ENCODE results near the gene CMTM1. TPM values are rescaled to one million over a fixed set of nuclear protein-coding genes. Genes with fewer than 3 reads are reported as not detected.
A peak's percentile ranks its signal among the peaks of the same experiment; 100 is the strongest.

The CMTM1 gene
- total and polyA plus RNA-seq, 2 donors (not counting 3 experiments of a cell fraction or from before 2014, with no cell fraction given) = 3.0 to 12.3 TPM

DNA sequence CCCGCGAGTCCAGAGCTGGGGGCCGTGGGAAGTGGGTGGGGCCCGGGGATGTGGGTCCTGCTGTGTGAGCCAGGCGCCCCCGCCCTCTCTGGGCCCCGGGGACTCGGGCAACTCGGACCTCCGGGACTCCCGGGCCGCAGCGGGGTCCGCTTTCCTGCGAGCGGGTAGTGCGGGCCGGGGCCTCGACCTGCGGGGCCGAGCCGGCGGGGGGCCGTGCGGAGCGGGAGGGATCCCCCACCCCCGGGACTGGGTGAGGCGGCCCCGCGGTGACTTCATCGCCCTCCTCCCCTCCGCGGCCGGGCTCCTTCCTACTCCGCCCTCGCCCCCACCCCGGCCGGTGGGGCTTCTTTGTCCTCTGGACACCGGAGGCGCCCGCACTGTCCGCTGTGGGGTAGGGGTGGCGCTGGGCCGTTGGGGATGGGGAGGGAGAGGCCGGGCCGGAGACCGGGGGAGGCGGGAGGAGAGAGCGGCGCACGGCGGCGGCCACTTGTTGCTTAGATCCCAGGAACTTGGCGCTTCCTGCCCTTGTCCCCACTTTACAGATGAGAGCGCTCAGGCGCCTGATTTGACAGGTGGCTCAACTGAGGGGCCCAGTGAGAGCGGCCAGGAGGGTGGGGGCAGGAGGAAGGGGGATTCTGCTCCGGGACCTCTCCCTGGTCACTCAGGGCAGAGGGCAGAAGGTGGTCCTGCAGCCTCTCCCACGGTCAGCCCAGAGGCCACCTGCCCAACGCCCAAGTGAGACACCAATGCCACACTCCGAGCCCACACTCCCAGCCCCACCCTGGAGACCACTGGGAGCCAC is 39.1 kb downstream of the CMTM1 start:
- Histone ChIP-seq H3K4me2 (ENCODE audit: insufficient read depth, low read length) (peak overlapping the region; percentile 57), H3K4me1 (ENCODE audit: control insufficient read depth, extremely low read depth, insufficient read depth, low read length) (peaks cover 17% of the 10 kb centered on the region), H3K9ac (replicated peaks; ENCODE audit: extremely low read depth, insufficient read depth, low read length) (peak overlapping the region; percentile 90), H3K36me3 (ENCODE audit: control insufficient read depth in 2 of 2, extremely low read depth in 1 of 2, insufficient read depth in 2 of 2, low read length in 2 of 2) (peaks cover 5 to 15% of the 10 kb centered on the region in 2 experiments), H3K27ac (ENCODE audit: insufficient read depth, low read depth, low read length) (peak overlapping the region; percentile 73), H4K20me1 (replicated peaks; ENCODE audit: control insufficient read depth, extremely low read depth, insufficient read depth, low read length) (no peaks in the 10 kb centered on the region), H3K27me3 (ENCODE audit: control insufficient read depth in 2 of 2, insufficient read depth in 2 of 2, low read length in 2 of 2) (no peaks in the 10 kb centered on the region), H3K9me1 (replicated peaks; ENCODE audit: control insufficient read depth, extremely low read depth, insufficient read depth, low read length) (no peaks in the 10 kb centered on the region), H2AFZ (ENCODE audit: low read depth, low read length) (peak overlapping the region; percentile 32), H3K79me2 (ENCODE audit: control insufficient read depth, insufficient read depth, low read length) (peaks cover 30% of the 10 kb centered on the region), H3K4me3 (replicated peaks in 1 of 3; ENCODE audit: insufficient read depth in 1 of 3, low read depth in 1 of 3, low read length in 3 of 3) (peak overlapping the region; percentile 64 to 91 (median 67)), H3K9me3 (replicated peaks; ENCODE audit: control insufficient read depth, insufficient read depth, low read length) (no peaks in the 10 kb centered on the region)
- ChIA-PET CTCF (interaction anchor here (0.6 to 2.0 kb wide), 12 partner anchors 13 to 898 kb away, joined by 3 to 28 read pairs (median 4); partner anchors contain the start of genes CKLF, CMTM2 and NAE1), POLR2A (no interaction called here)
- no TSS peak for BruUV-seq (replicated peaks)
- TF ChIP-seq FOS (IDR thresholded peaks at IDR 0.05; ENCODE audit: borderline replicate concordance, insufficient read depth, low read length) = no peak
- TF ChIP-seq JUN (IDR thresholded peaks at IDR 0.05; ENCODE audit: borderline replicate concordance, insufficient read depth, insufficient read length, low read depth) = no peak
- no peak for TF ChIP-seq MYC (IDR thresholded peaks at IDR 0.05; ENCODE audit: low read depth, low read length)
- no peak for TF ChIP-seq POLR2AphosphoS5 (IDR thresholded peaks at IDR 0.05; ENCODE audit: insufficient read depth, low read depth, low read length)
- no peak for TF ChIP-seq CTCF (IDR thresholded peaks at IDR 0.05; ENCODE audit: extremely low read depth in 1 of 2, insufficient read depth in 1 of 2, low read depth in 1 of 2, low read length in 2 of 2)
- DNase-seq (ENCODE audit: low read depth, low spot score) = peak; percentile 48
- dilution Hi-C loops (cut with MboI; ENCODE audit: extremely low pct_ligation_motif_present, low sequenced_read_pairs) (no loop called here), intact Hi-C loops (cut with micrococcal nuclease) (loop anchor here (1.0 to 5.0 kb wide), 4 partner anchors 41 to 137 kb away; partner anchors contain the start of gene CKLF)
- peak; percentile 70 for FAIRE-seq

All from endothelial cell of umbilical vein (primary cell).